Hippocampal formation (tissue), 2 donors: ENCODE measurements around the gene PDLIM4.
A peak's percentile ranks its signal among the peaks of the same experiment; 100 is the strongest.

Experiments used
- DNase-seq, 2 donors: peaks; one replicate each; lab custom pipeline; 2025; lab: John Stamatoyannopoulos, UW

Gene PDLIM4

DNA sequence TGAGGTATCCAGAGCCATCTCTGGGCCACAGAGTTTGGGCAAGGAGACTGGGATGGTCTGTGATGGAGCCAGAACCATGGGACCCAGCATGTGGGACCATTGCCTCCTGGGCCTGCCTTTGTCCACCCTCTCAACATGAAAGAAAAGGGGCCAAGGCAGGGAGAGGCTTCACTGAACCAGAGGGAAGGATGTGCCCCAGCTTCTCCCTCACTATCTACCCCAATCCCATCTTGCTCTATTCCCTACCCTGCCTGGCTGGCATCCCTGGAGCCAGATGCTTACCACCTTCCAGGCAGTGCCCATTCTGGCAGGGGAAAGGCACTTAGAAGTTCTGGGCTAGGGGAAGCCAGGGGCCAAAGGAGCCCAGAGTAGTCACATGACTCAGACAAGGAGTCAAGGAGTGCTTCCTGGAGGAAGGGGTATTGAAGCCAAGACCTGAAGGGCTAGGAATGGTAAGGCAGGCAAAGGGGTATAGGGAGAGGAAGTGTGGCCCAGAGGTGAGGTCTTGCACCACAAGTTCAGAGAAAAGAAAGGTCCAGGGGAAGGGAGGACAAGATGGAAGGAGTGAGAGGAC lies 9.8 kb downstream of the PDLIM4 start:
- DNase-seq, result no peak

DNA sequence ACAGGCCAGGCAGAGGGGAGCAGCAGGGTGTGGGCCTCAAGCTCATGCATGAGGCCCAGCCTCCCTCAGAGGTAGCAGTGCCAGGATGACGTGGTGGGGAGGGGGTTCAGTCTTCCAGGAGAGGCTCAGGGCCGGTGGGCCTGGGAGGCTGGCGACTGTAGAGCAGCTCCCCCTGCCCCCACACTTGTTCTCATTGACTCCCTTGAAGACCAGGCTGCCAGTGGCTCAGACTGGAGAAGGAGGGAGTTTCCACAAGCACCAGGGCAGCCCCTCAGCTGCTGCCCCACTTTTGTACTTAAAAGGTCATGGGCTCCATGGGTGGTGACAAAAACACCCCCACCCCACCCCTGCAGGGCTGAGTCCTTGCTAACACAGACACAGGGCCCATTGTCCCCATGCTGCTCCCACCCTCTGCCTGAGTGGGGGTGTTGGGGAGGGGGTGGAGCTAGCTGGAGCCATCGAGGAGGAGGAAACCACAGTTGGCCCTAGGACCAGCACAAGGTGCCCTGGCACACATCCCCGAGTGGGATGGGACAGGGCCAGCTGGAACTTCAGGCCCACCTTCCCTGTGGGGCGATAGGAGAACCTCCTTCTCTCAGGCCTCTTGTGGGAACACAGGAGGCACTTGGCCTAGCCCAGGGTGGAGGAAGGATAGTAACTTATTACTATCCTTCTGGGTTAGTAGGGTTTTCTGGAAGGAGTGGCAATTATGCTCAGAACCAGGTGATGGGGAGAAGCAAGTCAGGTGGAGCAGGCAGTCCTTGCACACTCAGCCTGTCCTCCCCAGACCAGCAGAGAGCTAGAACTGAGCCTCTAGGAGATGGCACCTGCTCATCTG lies 10.7 kb downstream of the PDLIM4 start:
- peak; percentile 22 to 50 for DNase-seq

GRCh38 chr5:132268769-132269551 lies 11.5 kb downstream of the PDLIM4 start:
- no peak for DNase-seq

DNA sequence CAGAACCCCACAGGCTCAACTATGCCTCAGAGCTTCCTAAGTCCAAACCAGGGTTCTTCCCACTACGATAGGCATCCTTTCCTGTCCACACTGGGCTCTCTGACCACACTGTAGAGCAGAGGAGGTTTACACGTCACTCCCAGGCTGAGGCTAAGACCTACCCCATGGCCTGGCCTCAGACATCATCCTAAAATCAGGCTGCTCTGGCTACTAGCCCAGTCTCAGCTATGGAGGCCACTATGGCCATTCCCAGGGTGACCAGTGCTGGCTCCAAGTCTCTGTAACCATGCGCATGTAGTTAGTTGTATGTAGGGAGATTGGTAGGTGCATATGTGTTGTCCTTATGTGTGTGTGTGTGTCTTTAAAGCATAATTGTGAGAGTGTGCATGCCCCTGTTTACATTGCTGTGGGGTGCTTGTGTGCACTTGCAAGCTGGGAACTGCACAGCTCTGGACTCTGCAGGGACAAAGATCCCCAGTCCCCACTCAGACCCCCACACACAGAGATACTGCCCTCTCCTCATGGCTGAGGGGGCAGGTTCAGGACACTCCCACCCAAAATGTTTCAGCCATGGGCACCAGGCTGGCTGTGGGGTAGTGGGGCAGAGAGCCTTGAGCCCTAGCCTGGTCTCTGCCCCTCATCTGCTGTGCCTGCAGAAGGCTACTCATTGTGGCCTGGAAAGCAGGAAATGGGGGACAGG lies 12.3 kb downstream of the PDLIM4 start:
- DNase-seq, result no peak

DNA sequence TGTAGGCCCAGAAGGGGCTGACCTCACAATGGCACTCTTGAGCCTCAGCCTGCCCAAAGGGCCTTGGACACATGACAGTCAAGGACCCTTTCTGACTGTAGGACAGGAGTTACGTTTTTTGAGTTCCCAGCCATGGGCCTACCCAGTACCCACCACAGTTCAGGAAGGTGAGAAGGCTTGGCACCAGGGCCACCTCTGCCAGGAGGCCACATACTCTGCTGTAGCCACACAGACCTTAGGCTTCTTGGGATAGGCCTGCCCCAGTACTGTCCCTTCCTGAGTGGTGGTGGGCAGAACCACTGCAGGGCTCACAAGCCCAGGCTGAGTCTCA lies 12.8 kb downstream of the PDLIM4 start:
- DNase-seq, result no peak

- no peak for DNase-seq
Observed at GRCh38 chr5:132270706-132271105, 13.2 kb downstream of the PDLIM4 start.

- DNase-seq, result no peak
Observed at GRCh38 chr5:132271251-132272246, 14.1 kb downstream of the PDLIM4 start.

DNA sequence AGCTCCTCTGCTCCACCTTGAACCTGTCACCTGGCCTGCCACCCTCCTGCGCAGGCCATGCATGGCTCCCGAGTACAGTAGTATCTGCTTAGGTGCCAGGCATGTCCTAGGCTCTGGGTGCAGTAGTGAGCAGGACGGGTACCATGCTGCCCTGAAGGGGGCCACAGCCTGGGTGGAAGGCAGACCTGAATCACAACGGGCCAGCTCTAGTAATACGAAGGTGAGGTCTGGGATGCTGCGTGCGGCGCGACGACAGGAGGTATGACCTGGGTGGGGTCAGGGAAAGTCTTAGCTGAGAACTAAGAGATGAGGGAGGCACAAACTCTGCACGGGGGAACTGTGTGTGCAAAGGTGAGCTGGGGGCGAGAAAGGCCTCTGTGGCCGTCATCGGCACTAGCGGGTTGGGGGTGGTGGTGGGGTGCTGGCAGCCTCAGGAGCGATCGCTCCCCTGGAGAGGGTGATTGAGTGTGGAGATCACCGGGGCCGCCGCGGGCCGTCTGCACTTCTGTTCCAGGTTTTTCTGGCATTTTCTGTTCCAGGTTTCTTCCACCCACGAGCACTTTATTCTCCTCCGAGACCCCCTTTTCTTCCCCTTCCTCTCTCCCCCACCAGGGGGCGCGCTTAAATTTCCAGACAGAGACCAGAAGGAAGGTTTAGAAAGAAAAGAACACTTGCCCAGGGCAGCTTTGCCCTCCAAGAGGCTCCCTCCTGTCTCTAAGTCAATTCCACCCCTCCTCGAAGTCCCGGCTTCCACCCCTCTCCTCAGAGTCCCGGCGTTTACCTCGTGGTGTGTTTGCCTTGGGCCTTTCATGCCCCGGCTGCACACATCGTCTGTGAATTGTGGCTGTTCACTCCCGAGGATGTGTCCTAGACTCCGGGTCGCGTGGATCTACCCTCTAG lies 15.1 kb downstream of the PDLIM4 start:
- peak; percentile 7 to 36 for DNase-seq

GRCh38 chr5:132273631-132274030 lies 16.1 kb downstream of the PDLIM4 start:
- DNase-seq, result no peak

GRCh38 chr5:132274050-132274792 lies 16.7 kb downstream of the PDLIM4 start:
- no peak for DNase-seq

GRCh38 chr5:132275367-132276220 lies 18.1 kb downstream of the PDLIM4 start:
- DNase-seq, result no peak

DNA sequence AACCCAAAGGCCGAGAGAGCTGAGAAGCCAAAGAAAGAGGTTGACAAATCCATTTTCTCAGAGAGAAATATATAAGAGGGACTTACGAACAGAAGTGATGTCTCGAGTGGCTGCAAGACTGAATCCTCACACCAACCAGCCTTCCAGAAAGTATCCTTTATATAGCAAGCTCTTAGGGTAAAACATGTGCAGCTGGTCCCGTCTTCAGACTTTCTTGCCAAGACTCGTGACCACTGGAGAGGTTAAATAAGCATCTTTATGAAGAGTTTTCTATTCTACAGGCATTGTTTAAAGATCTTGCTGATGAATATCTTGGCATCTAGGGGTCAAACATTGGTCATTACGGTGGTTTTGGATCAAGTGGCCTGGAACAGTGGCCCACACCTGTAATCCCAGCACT lies 19.8 kb downstream of the PDLIM4 start:
- DNase-seq, result no peak

GRCh38 chr5:132277971-132278853 lies 20.7 kb downstream of the PDLIM4 start:
- DNase-seq, result no peak

DNA sequence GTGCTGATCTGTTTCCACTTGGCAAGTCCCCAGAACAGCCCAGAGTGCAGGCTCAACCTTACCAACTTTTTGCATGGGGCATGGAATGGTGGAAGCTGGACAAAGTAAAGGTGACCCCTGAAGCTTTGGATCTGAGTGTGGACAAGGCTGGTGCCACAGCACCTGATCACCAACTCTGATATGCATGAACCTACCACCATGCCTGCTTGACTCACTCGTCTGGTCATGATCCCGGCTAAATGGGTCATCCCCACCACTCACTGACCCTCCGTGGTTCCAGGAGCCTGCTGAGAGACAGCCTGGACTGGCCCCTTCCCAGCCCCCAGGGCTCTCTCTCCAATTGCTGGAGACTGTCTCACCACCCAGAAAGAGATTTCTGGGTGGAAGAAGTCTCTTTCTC lies 22.3 kb downstream of the PDLIM4 start:
- DNase-seq, result no peak

DNA sequence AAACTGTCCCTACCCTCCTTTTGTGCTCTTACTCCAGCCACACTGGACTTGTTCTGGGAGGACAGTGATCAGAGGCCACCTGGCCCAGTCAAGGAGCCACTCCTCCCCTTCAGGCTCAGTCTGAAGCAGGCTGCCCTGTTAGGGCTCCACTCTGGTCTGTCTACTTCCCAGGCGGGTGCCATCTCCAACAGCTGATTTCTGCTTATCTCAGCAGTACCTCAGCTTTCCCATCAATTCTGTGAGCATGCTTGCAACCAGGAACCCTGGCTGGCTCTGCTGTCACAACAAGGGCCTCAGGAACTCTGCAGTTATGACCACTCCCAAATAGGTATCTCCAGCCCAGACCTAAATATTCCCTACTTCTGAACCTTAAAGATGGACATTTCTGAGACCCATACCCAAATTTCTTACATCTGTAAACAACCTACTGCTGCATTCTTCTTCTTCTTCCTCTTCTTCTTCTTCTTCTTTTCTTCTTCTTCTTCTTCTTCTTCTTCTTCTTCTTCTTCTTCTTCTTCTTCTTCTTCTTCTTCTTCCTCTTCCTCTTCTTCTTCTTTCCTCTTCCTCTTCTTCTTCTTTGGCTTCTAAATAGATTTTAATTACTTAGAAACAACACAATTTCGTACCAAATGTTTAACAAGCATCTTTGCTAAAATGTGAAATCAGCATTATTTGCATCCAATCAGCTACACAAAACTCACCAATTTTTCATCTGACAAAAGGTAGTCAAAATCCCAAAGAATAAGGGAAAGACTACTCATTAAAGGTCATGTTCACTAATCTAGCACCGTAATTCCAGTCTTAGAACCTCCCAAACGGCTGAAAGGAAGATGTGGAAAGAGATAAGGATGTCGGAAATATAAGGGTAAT lies 23.1 kb downstream of the PDLIM4 start:
- DNase-seq, result no peak

DNA sequence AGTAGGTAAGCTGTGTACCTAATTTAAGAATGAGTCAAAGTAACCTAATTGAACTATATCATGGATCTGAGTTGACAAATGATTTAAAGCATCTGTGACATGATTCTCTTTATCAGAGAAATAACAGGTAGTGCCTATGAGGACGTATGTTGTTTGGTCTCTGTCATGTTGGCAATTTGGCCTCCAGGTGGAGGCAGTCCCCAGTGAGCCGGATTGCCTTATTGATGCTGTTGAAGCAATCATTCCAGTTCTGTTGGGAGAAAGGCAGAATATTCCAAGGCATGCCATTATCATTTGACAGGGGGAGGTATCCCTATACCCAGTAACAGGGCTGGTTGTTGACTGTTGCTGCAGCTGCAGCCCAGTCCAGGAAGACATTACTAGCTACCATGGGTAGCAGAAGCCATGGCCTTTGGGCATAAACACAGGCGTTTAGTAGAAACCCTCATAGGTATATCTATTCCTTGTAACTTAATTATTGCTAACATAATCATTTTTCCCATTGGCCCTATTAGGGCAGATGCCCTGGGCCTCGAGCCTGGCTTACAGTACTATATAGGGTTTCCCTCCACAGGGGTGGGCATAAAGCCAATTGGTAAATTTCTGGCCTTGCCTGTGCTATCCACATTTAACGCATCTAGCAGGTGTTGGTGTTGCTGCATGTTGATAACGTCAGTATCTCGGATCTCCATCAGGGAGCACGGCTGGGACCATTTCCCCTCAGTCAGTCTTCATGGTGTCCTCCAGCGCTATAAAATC lies 24.5 kb downstream of the PDLIM4 start:
- DNase-seq, result no peak
